Thoracic aorta endothelial cell (primary cell): Measurements from ENCODE around the gene YPEL4. TPM values are rescaled to one million over a fixed set of nuclear protein-coding genes. Genes with fewer than 3 reads are reported as not detected.

Experiments
- small RNA-seq: library from RNA; depleted of rRNA; stranded (forward); fragments of <200 nt; gene quantifications from one replicate; pipeline ENCODE3, GENCODE V24; 2012
- total RNA-seq: library from RNA; depleted of rRNA; stranded (reverse); fragments of >200 nt; gene quantifications from 2 replicates; pipeline ENCODE4 v1.2.3, GENCODE V29; 2012

Gene YPEL4
- under 0.01 and 0.07 TPM in 2 replicates for total RNA-seq

GRCh38 chr11:57649826-57650738, at the start of gene YPEL4:
Gene YPEL4, minus strand, starts transcription at chr11:57649912. Its CDS starts 2,805 bp downstream, at chr11:57647107.

GRCh38 chr11:57667736-57668433, 18.2 kb upstream of the YPEL4 start, which contains the start of gene ZDHHC5:
Gene ZDHHC5, plus strand, starts transcription at chr11:57668114. Its CDS starts 4,977 bp downstream, at chr11:57673091.

GRCh38 chr11:57657194-57658022, 7.7 kb upstream of the YPEL4 start, which contains the start of gene CLP1:
Gene CLP1, plus strand, starts transcription at chr11:57657762. Its CDS starts 1,715 bp downstream, at chr11:57659477.

GRCh38 chr11:57597461-57597915, 52.2 kb downstream of the YPEL4 start, which contains the start of gene SERPING1:
Gene SERPING1, plus strand, starts transcription at chr11:57597685. Its CDS starts 586 bp downstream, at chr11:57598271.

Small RNA genes lying within 50 kb of the gene (small RNA-seq; reads per million reads assigned to genes)
- 1,447 reads per million, percentile 100 among the genes with 10 or more reads in this experiment for gene MIR130A

Other genes with a start within 250 kb of the YPEL4 start
- 120 and 156 TPM in 2 replicates for gene SLC43A3, start 222.8 kb downstream of the YPEL4 start, total RNA-seq
- gene RTN4RL2, start 189.4 kb downstream of the YPEL4 start, total RNA-seq = 0.22 and 0.27 TPM in 2 replicates
- 10.4 and 15.4 TPM in 2 replicates for gene SLC43A1, start 134.2 kb downstream of the YPEL4 start, total RNA-seq
- gene TIMM10, start 119.2 kb downstream of the YPEL4 start, total RNA-seq = 48.7 and 66.3 TPM in 2 replicates
- not detected in 2 replicates for gene SMTNL1, start 112.3 kb downstream of the YPEL4 start, total RNA-seq
- 15.6 and 18.7 TPM in 2 replicates for gene UBE2L6, start 82.2 kb downstream of the YPEL4 start, total RNA-seq
- gene SERPING1, start 52.2 kb downstream of the YPEL4 start, total RNA-seq = 0.14 TPM in 1 of 2 replicates, not detected in the other
- gene CLP1, start 7.8 kb upstream of the YPEL4 start, total RNA-seq = 20.5 and 21.8 TPM in 2 replicates
- gene ZDHHC5, start 18.2 kb upstream of the YPEL4 start, total RNA-seq = 54.8 and 62.4 TPM in 2 replicates
- 19.0 and 22.3 TPM in 2 replicates for gene MED19, start 62.3 kb upstream of the YPEL4 start, total RNA-seq
- gene TMX2, start 62.7 kb upstream of the YPEL4 start, total RNA-seq = 71.3 and 75.1 TPM in 2 replicates
- gene SELENOH, start 91.6 kb upstream of the YPEL4 start, total RNA-seq = 83.4 and 86.7 TPM in 2 replicates
- gene BTBD18, start 101.9 kb upstream of the YPEL4 start, total RNA-seq = not detected in 2 replicates
- 262 and 292 TPM in 2 replicates for gene CTNND1, start 111.9 kb upstream of the YPEL4 start, total RNA-seq